H1 (cell line): ENCODE results near the gene MCCD1. TPM values are rescaled to one million over a fixed set of nuclear protein-coding genes. Genes with fewer than 3 reads are reported as not detected.

Experiments used
- CTCF ChIA-PET: fragments of 300-600 bp; sonication (Branson Sonifier 250); formaldehyde crosslinking; loops from one replicate; lab custom pipeline; 2021; ENCODE audit not compliant: partially characterized antibody; lab: Charles Lee
- POLR2A ChIA-PET: fragments of 300-600 bp; sonication (Branson Sonifier 250); formaldehyde crosslinking; loops from one replicate; lab custom pipeline; 2021; ENCODE audit warnings: inconsistent platforms; ENCODE audit not compliant: partially characterized antibody; lab: Charles Lee
- DNase-seq, 2 experiments: peaks; one replicate each; pipeline versions ENCODE4 v3.0.0 to v3.0.0-alpha.2; 2010 to 2022; ENCODE audit warnings: low spot score in 2 of 2, low read depth in 1 of 2, mixed read lengths in 1 of 2
- FAIRE-seq: peaks from 2 replicates; lab custom pipeline; 2011; peaks lifted over from hg19 to GRCh38; lab: Jason Lieb, UNC
- H2AFZ ChIP-seq: 2 replicates; pipeline ENCODE4 v1.8.1; 2012; ENCODE audit warnings: low read length, inconsistent platforms
- H2AK5ac ChIP-seq: 2 replicates; pipeline ENCODE4 v1.6.1; 2013; ENCODE audit warnings: low read depth, low read length
- H2BK120ac ChIP-seq: replicated peaks from 2 replicates; pipeline ENCODE3; 2013; ENCODE audit warnings: low read depth, low read length, inconsistent platforms
- H2BK12ac ChIP-seq: 2 replicates; pipeline ENCODE4 v1.6.1; 2013; ENCODE audit warnings: low read depth, low read length
- H2BK15ac ChIP-seq: 2 replicates; pipeline ENCODE4 v1.6.1; 2013; ENCODE audit warnings: low read length
- H2BK20ac ChIP-seq: 2 replicates; pipeline ENCODE4 v1.6.1; 2013; ENCODE audit warnings: low read length
- H2BK5ac ChIP-seq: 2 replicates; pipeline ENCODE4 v1.6.1; 2013; ENCODE audit warnings: low read depth, low read length
- H3K14ac ChIP-seq: 2 replicates; pipeline ENCODE4 v1.6.1; 2013; ENCODE audit warnings: inconsistent platforms; ENCODE audit not compliant: insufficient read length
- H3K18ac ChIP-seq: 2 replicates; pipeline ENCODE4 v1.6.1; 2013; ENCODE audit warnings: low read length; ENCODE audit errors: extremely low read depth
- H3K23ac ChIP-seq: 2 replicates; pipeline ENCODE4 v1.6.1; 2013; ENCODE audit warnings: inconsistent platforms; ENCODE audit not compliant: insufficient read length
- H3K23me2 ChIP-seq: 2 replicates; pipeline ENCODE4 v1.6.1; 2013; ENCODE audit warnings: low read depth, low read length
- H3K27ac ChIP-seq: 2 replicates; pipeline ENCODE4 v1.6.1; 2011; ENCODE audit warnings: low read depth, low read length, inconsistent platforms
- H3K27me3 ChIP-seq, 4 experiments: replicated peaks in 1 of 4; 1 replicate in 1 of 4; 2 replicates in 3 of 4; pipeline versions ENCODE4 v1.6.1 to v1.8.1; 2011 to 2013; ENCODE audit warnings: low read length in 3 of 4, mild to moderate bottlenecking in 3 of 4, inconsistent platforms in 2 of 4, mixed read lengths in 2 of 4, moderate library complexity in 1 of 4; ENCODE audit not compliant: control insufficient read depth in 3 of 4, insufficient read depth in 3 of 4; ENCODE audit errors: extremely low read depth in 1 of 4
- H3K36me3 ChIP-seq, 4 experiments: 2 replicates each; pipeline versions ENCODE4 v1.6.1 to v1.8.1; 2011 to 2013; ENCODE audit warnings: mild to moderate bottlenecking in 4 of 4, low read length in 3 of 4, moderate library complexity in 2 of 4, control low read depth in 1 of 4, inconsistent platforms in 1 of 4; ENCODE audit not compliant: insufficient read depth in 4 of 4, control insufficient read depth in 2 of 4
- H3K4ac ChIP-seq: replicated peaks from 2 replicates; pipeline ENCODE3; 2013; ENCODE audit warnings: low read length, low read depth, mixed read lengths, inconsistent platforms; ENCODE audit not compliant: insufficient read length
- H3K4me1 ChIP-seq, 4 experiments: replicated peaks in 1 of 4; 1 replicate in 1 of 4; 2 replicates in 3 of 4; pipeline versions ENCODE4 v1.6.1 to v1.8.1; 2011 to 2013; ENCODE audit warnings: low read length in 3 of 4, inconsistent platforms in 2 of 4, mixed read lengths in 1 of 4; ENCODE audit not compliant: insufficient read depth in 4 of 4, control insufficient read depth in 3 of 4
- H3K4me2 ChIP-seq, 2 experiments: 2 replicates each; pipeline versions ENCODE4 v1.6.1 to v1.8.1; 2011 to 2013; ENCODE audit warnings: low read depth in 2 of 2, low read length in 2 of 2, control low read depth in 1 of 2, inconsistent platforms in 1 of 2, mild to moderate bottlenecking in 1 of 2; ENCODE audit not compliant: insufficient read depth in 1 of 2
- H3K4me3 ChIP-seq, 4 experiments: fragments of 200-600, 300-600 bp in 1 of 4; sonication (generic), shearing (Covaris generic), sonication (Bioruptor Twin) in 1 of 4; 2 replicates each; pipeline versions ENCODE4 v1.5.1 to v1.8.1; 2011 to 2016; ENCODE audit warnings: low read length in 4 of 4, low read depth in 3 of 4, control low read depth in 2 of 4, inconsistent platforms in 2 of 4, mild to moderate bottlenecking in 2 of 4, mixed read lengths in 1 of 4, moderate library complexity in 1 of 4; ENCODE audit not compliant: insufficient read depth in 2 of 4; ENCODE audit errors: extremely low read depth in 1 of 4
- H3K56ac ChIP-seq: replicated peaks from 2 replicates; pipeline ENCODE3; 2013; ENCODE audit warnings: low read depth, mild to moderate bottlenecking, mixed read lengths, low read length, inconsistent platforms; ENCODE audit not compliant: insufficient read length
- H3K79me1 ChIP-seq: 2 replicates; pipeline ENCODE4 v1.6.1; 2013; ENCODE audit warnings: low read depth, low read length, control low read depth
- H3K79me2 ChIP-seq, 2 experiments: 2 replicates each; pipeline versions ENCODE4 v1.6.1 to v1.8.1; 2012 to 2013; ENCODE audit warnings: low read length in 2 of 2, mild to moderate bottlenecking in 2 of 2, inconsistent platforms in 1 of 2; ENCODE audit not compliant: insufficient read depth in 2 of 2, control insufficient read depth in 1 of 2
- H3K9ac ChIP-seq, 4 experiments: replicated peaks in 1 of 4; 1 replicate in 1 of 4; 2 replicates in 3 of 4; pipeline versions ENCODE4 v1.6.1 to v1.8.1; 2011 to 2013; ENCODE audit warnings: low read depth in 3 of 4, low read length in 3 of 4, control low read depth in 2 of 4, mild to moderate bottlenecking in 2 of 4, moderate library complexity in 2 of 4, inconsistent platforms in 1 of 4; ENCODE audit errors: extremely low read depth in 1 of 4
- H3K9me3 ChIP-seq, 2 experiments: 2 replicates each; pipeline versions ENCODE4 v1.6.1 to v1.8.1; 2012 to 2013; ENCODE audit warnings: mild to moderate bottlenecking in 2 of 2, moderate library complexity in 2 of 2, control low read depth in 1 of 2, inconsistent platforms in 1 of 2, low read depth in 1 of 2, low read length in 1 of 2, mixed read lengths in 1 of 2; ENCODE audit not compliant: insufficient read depth in 2 of 2
- H4K20me1 ChIP-seq, 2 experiments: replicated peaks in 1 of 2; 2 replicates each; pipeline versions ENCODE3 to v1.8.1; 2011 to 2013; ENCODE audit warnings: inconsistent platforms in 2 of 2, low read length in 2 of 2, mild to moderate bottlenecking in 1 of 2; ENCODE audit not compliant: insufficient read depth in 2 of 2, control insufficient read depth in 1 of 2
- H4K5ac ChIP-seq: 2 replicates; pipeline ENCODE4 v1.6.1; 2013; ENCODE audit warnings: low read length, low read depth, mixed read lengths, inconsistent platforms; ENCODE audit not compliant: insufficient read length
- H4K8ac ChIP-seq: 2 replicates; pipeline ENCODE4 v1.8.0; 2013; ENCODE audit warnings: mild to moderate bottlenecking, moderate library complexity, low read length, inconsistent platforms; ENCODE audit not compliant: insufficient read depth; ENCODE audit errors: extremely low read depth
- H4K91ac ChIP-seq: replicated peaks from 2 replicates; pipeline ENCODE3; 2013; ENCODE audit warnings: low read length, mixed read lengths, inconsistent platforms; ENCODE audit not compliant: insufficient read length
- CEBPB ChIP-seq: IDR thresholded peaks from 2 replicates; pipeline ENCODE4 v1.6.1; 2012; ENCODE audit warnings: low read depth, low read length
- CREB1 ChIP-seq: IDR thresholded peaks from 2 replicates; pipeline ENCODE4 v1.6.1; 2012; ENCODE audit warnings: inconsistent platforms
- POLR2A ChIP-seq, 2 experiments: IDR thresholded peaks; 1 replicate in 1 of 2; 2 replicates in 1 of 2; pipeline ENCODE4 v1.6.1; 2011; ENCODE audit warnings: low read depth in 2 of 2, low read length in 2 of 2, mild to moderate bottlenecking in 2 of 2; ENCODE audit errors: control extremely low read depth in 1 of 2
- RFX5 ChIP-seq: IDR thresholded peaks from 2 replicates; pipeline ENCODE4 v1.6.1; 2011; ENCODE audit warnings: low read depth, low read length, improper control_type of control experiment, borderline replicate concordance
- SP2 ChIP-seq: IDR thresholded peaks from 2 replicates; pipeline ENCODE4 v1.6.1; 2012; ENCODE audit warnings: mild to moderate bottlenecking, low read length, inconsistent platforms
- SRF ChIP-seq: IDR thresholded peaks from 2 replicates; pipeline ENCODE4 v1.6.1; 2011; ENCODE audit warnings: mild to moderate bottlenecking, low read depth, low read length, moderate library complexity
- TCF12 ChIP-seq: IDR thresholded peaks from 2 replicates; pipeline ENCODE4 v1.6.1; 2011; ENCODE audit warnings: low read depth, mild to moderate bottlenecking, low read length
- WGBS, 2 experiments: shearing (Covaris generic) in 1 of 2; methylation state at CpG; one replicate each; pipeline versions ENCODE4 v1.1.6 to v1.1.7; 2013 to 2015; ENCODE audit warnings: low lambda C conversion rate in 2 of 2, mixed read lengths in 2 of 2, inconsistent platforms in 1 of 2, low coverage in 1 of 2, missing lambda C conversion rate in 1 of 2; ENCODE audit not compliant: insufficient replicate concordance in 2 of 2, insufficient coverage in 1 of 2, insufficient read length in 1 of 2; ENCODE audit errors: extremely low coverage in 1 of 2, missing lambda C conversion rate in 1 of 2; 5-methylcytosine and 5-hydroxymethylcytosine counted together
- polyA plus RNA-seq, 7 experiments: library from polyadenylated mRNA; depleted of rRNA in 3 of 7; stranded (reverse) in 5 of 7; unstranded in 2 of 7; fragments of >200 nt in 5 of 7; fragments of 200-250 nt in 2 of 7; gene quantifications; 1 replicate in 5 of 7; 2 replicates in 1 of 7; 4 replicates in 1 of 7; pipeline versions ENCODE4 v1.2.1 to v1.2.3, GENCODE V29; 2011 to 2013; ENCODE audit warnings: missing spikeins in 2 of 7, mixed read lengths in 2 of 7
- total RNA-seq: library from RNA; stranded (reverse); fragmentation: NEBNext Ultra II Directional; extraction: Animal tissue kit (Norgen Biotek cat#: 25700); gene quantifications from 2 replicates; pipeline ENCODE4 v1.2.1, GENCODE V29; 2021

Gene MCCD1
- total and polyA plus RNA-seq, 2 of the 8 experiments (the other 6 are each of a cell fraction or from before 2014, with no cell fraction given): not detected

GRCh38 chr6:31538805-31539400 lies 10.1 kb downstream of the MCCD1 start:
- peaks cover 8% of the 10 kb centered on the region; the same call in 1 of the 2 replicates for H3K79me1 ChIP-seq
- peaks cover 2 to 13% (median 7%) of the 10 kb centered on the region in 4 experiments; a peak in 5 of 7 replicates for H3K4me1 ChIP-seq
- H2BK5ac ChIP-seq: no peak overlapping the region
- no peak overlapping the region for H4K8ac ChIP-seq
- peaks cover 34 to 75% of the 10 kb centered on the region in 2 experiments for H3K79me2 ChIP-seq
- H2AK5ac ChIP-seq: no peak overlapping the region
- H3K4me2 ChIP-seq: peak overlapping the region; percentile 71 to 86; a peak in 3 of 4 replicates
- H3K23me2 ChIP-seq: peaks cover 5% of the 10 kb centered on the region
- H3K27me3 ChIP-seq: no peaks in the 10 kb centered on the region
- no peak overlapping the region for H2BK120ac ChIP-seq
- no peak overlapping the region for H3K14ac ChIP-seq
- peaks cover 37 to 39% of the 10 kb centered on the region in 2 experiments for H4K20me1 ChIP-seq
- POLR2A ChIA-PET: interaction anchor here (1.0 to 18.4 kb wide), 18 partner anchors 4 to 164 kb away, joined by 3 to 428 read pairs (median 4); partner anchors contain the start of genes ABHD16A, ATP6V1G2, C6orf47 and CSNK2B
- 90% methylated on average over 6 of the region's 6 CpGs; no CpG with 5 or more reads in 1 of the 2 experiments for WGBS, 2 experiments
- H3K4me3 ChIP-seq: peak overlapping the region in 2 of 4 experiments; percentile 75 to 95; a peak in 2 of 8 replicates
- no peak overlapping the region for H3K18ac ChIP-seq
- no peak overlapping the region for H4K5ac ChIP-seq
- CTCF ChIA-PET: interaction anchor here (0.9 to 24.7 kb wide), 5 partner anchors 9 to 125 kb away, joined by 3 to 613 read pairs (median 4); partner anchors contain the start of gene NCR3
- no peak overlapping the region for H3K56ac ChIP-seq
- H4K91ac ChIP-seq: no peak overlapping the region
- peaks cover 50 to 67% (median 62%) of the 10 kb centered on the region in 4 experiments for H3K36me3 ChIP-seq
- no peaks in the 10 kb centered on the region for H3K9me3 ChIP-seq
- FAIRE-seq (no peak), DNase-seq (no peak)
- H3K23ac ChIP-seq: no peak overlapping the region
- H2AFZ ChIP-seq: no peak overlapping the region
- no peak overlapping the region for H3K4ac ChIP-seq
- no peak overlapping the region for H2BK20ac ChIP-seq
- no peak overlapping the region for H2BK12ac ChIP-seq
- H2BK15ac ChIP-seq: no peak overlapping the region
- no peak overlapping the region; a peak in 1 of 7 replicates for H3K9ac ChIP-seq
- no peak overlapping the region for H3K27ac ChIP-seq
- no peak for TF ChIP-seq SRF
- no peak for TF ChIP-seq CEBPB
- TF ChIP-seq CREB1: no peak
- no peak for TF ChIP-seq TCF12
- TF ChIP-seq POLR2A (IDR thresholded peaks at IDR 0.05; ENCODE audit: control extremely low read depth in 1 of 2, low read depth in 2 of 2, low read length in 2 of 2): peak in 1 of 2 experiments; percentile 21; a peak in 1 of 3 replicates
- no peak for TF ChIP-seq RFX5
- TF ChIP-seq SP2: no peak
